Stimulated activated CD8-positive, alpha-beta memory T cell treated with anti-CD3 and anti-CD28 coated beads, Interleukin-4, amount 100 ng/mL, for 24 hours (primary cell): ENCODE measurements around the gene GRK6.
"Not testable (repeated sequence)": the region's sequence is repeated elsewhere in the genome, so short reads cannot be mapped to it uniquely, and the experiment has no call there.

Source experiments
- DNase-seq: peaks from one replicate; pipeline ENCODE4 v3.0.0-alpha.2; 2020; ENCODE audit warnings: low read depth

GRK6 gene

GRCh38 chr5:177471610-177472356, 45.3 kb downstream of the GRK6 start:
- DNase-seq: peak; percentile 57

GRCh38 chr5:177472460-177473442, 46.3 kb downstream of the GRK6 start:
- DNase-seq: peak; percentile 75

GRCh38 chr5:177473443-177474001, 47.0 kb downstream of the GRK6 start, which contains the start of gene DBN1:
DBN1 (minus strand) TSS chr5:177473634; CDS start chr5:177473521, 113 bp downstream.
- no peak for DNase-seq

GRCh38 chr5:177474002-177474476, 47.6 kb downstream of the GRK6 start:
- no peak for DNase-seq

GRCh38 chr5:177474846-177475562, 48.5 kb downstream of the GRK6 start:
- DNase-seq: no peak

- DNase-seq: no peak
Observed at GRCh38 chr5:177475563-177476427, 49.3 kb downstream of the GRK6 start.

- DNase-seq: no peak
Observed at GRCh38 chr5:177476531-177477233, 50.2 kb downstream of the GRK6 start.

GRCh38 chr5:177477701-177478477, 51.4 kb downstream of the GRK6 start:
- no peak for DNase-seq

- DNase-seq: no peak
Observed at GRCh38 chr5:177478711-177479646, 52.5 kb downstream of the GRK6 start.

- no peak for DNase-seq
Observed at GRCh38 chr5:177479774-177480173, 53.3 kb downstream of the GRK6 start.

GRCh38 chr5:177482359-177482795, 55.9 kb downstream of the GRK6 start:
- no peak for DNase-seq

- DNase-seq: no peak
Observed at GRCh38 chr5:177483042-177483441, 56.6 kb downstream of the GRK6 start.

GRCh38 chr5:177483994-177484901, 57.8 kb downstream of the GRK6 start:
- no peak for DNase-seq

- no peak for DNase-seq
Observed at GRCh38 chr5:177484902-177485549, 58.5 kb downstream of the GRK6 start.

- not testable (repeated sequence) for DNase-seq
Observed at GRCh38 chr5:177485753-177486152, 59.3 kb downstream of the GRK6 start.

- no peak for DNase-seq
Observed at GRCh38 chr5:177486256-177486655, 59.8 kb downstream of the GRK6 start.
